Measurements from ENCODE around the gene STARD13. TPM values are rescaled to one million over a fixed set of nuclear protein-coding genes. Genes with fewer than 3 reads are reported as not detected.

The STARD13 gene
- total and polyA plus RNA-seq, 4 donors, result 2.7 to 15.3 (median 5.7) TPM

DNA sequence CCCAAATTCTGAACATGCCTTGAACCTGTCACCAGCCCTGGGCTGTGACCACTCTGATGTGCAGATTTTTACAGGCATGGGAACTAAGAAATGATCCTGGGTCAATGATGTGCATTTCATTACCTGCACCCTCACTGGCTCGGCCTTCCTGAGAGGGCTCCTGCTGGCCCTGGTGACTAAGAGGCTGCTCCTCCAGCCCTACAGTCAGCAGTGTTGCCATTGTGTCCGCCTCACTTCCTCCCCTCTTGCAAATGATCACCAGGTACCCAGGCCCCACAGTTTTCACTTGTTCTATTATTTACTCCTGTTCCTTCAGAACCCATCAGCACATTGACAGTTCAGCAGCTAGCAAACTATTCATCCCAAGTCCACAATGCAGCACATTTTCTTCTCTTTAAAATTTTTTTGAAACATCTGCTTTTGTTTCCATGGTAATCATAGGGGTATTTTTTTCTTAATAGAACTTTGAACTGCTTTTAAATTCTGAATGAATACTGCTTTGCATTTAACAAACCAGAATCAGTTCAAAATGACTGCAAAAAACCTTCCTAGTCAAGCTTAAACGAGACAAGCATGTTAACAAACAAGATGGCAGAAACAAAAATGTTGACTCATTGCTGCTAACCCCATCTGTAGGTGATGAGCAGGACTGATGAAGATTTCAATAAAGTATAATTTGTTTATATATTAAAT lies 29.3 kb downstream of the STARD13 start:
- TF ChIP-seq, protein P1, sequence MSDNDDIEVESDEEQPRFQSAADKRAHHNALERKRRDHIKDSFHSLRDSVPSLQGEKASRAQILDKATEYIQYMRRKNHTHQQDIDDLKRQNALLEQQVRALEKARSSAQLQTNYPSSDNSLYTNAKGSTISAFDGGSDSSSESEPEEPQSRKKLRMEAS (IDR thresholded peaks at IDR 0.05), result no peak
- TF ChIP-seq FOXA1 (IDR thresholded peaks at IDR 0.05), result no peak
- TF ChIP-seq, protein P2, sequence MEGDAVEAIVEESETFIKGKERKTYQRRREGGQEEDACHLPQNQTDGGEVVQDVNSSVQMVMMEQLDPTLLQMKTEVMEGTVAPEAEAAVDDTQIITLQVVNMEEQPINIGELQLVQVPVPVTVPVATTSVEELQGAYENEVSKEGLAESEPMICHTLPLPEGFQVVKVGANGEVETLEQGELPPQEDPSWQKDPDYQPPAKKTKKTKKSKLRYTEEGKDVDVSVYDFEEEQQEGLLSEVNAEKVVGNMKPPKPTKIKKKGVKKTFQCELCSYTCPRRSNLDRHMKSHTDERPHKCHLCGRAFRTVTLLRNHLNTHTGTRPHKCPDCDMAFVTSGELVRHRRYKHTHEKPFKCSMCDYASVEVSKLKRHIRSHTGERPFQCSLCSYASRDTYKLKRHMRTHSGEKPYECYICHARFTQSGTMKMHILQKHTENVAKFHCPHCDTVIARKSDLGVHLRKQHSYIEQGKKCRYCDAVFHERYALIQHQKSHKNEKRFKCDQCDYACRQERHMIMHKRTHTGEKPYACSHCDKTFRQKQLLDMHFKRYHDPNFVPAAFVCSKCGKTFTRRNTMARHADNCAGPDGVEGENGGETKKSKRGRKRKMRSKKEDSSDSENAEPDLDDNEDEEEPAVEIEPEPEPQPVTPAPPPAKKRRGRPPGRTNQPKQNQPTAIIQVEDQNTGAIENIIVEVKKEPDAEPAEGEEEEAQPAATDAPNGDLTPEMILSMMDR (IDR thresholded peaks at IDR 0.05; ENCODE audit: low read depth, low read length, missing input control), result no peak
- TF ChIP-seq, protein P3, sequence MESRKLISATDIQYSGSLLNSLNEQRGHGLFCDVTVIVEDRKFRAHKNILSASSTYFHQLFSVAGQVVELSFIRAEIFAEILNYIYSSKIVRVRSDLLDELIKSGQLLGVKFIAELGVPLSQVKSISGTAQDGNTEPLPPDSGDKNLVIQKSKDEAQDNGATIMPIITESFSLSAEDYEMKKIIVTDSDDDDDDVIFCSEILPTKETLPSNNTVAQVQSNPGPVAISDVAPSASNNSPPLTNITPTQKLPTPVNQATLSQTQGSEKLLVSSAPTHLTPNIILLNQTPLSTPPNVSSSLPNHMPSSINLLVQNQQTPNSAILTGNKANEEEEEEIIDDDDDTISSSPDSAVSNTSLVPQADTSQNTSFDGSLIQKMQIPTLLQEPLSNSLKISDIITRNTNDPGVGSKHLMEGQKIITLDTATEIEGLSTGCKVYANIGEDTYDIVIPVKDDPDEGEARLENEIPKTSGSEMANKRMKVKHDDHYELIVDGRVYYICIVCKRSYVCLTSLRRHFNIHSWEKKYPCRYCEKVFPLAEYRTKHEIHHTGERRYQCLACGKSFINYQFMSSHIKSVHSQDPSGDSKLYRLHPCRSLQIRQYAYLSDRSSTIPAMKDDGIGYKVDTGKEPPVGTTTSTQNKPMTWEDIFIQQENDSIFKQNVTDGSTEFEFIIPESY (IDR thresholded peaks at IDR 0.05), result no peak
- no peak for TF ChIP-seq GABPA (IDR thresholded peaks at IDR 0.05 in 1 of 2, conservative IDR thresholded peaks at IDR 0.05 in 1 of 2)
- TF ChIP-seq JUND (IDR thresholded peaks at IDR 0.05), result no peak
- Histone ChIP-seq H3K9ac (ENCODE audit: low read depth in 1 of 2, low read length in 2 of 2) (no peak overlapping the region), H3K4me3 (ENCODE audit: low read depth in 1 of 3, low read length in 3 of 3) (no peak overlapping the region), H3K4me1 (ENCODE audit: control insufficient read depth in 4 of 4, insufficient read depth in 4 of 4, low read length in 3 of 4) (peaks cover 6 to 33% (median 32%) of the 10 kb centered on the region in 4 donors), H3K9me3 (ENCODE audit: control insufficient read depth in 4 of 4, low read length in 3 of 4) (no peaks in the 10 kb centered on the region), H3K27ac (ENCODE audit: low read depth in 1 of 2, low read length in 2 of 2) (no peak overlapping the region), H3K36me3 (ENCODE audit: control insufficient read depth in 4 of 4, insufficient read depth in 3 of 4, low read depth in 1 of 4, low read length in 3 of 4) (no peaks in the 10 kb centered on the region), H3K27me3 (ENCODE audit: control insufficient read depth in 4 of 4, insufficient read depth in 4 of 4, low read length in 3 of 4) (no peaks in the 10 kb centered on the region)
- 95% methylated on average over 3 of the region's 3 CpGs for WGBS
- DNase-seq (ENCODE audit: low spot score), result no peak

DNA sequence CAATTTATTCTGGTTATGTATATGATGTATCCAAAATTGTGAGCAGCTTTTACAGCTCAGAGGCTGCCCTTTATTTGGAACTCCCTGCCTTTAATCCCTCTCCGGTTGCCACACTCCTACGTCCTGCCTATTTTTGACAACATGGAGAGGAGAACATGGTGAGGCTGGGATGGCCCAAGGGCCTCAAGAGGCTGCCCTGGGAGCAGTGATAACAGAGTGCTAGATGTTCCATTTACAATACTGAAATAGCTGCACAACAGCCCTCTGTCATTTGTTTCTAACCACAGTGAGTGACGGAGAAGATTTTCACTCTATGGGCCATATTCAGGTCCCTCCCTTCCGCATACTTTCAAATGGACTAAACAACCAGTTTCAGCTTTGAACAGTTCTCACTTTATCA lies 33.4 kb downstream of the STARD13 start:
- WGBS, result 95% methylated on average over 4 of the region's 4 CpGs
- no peak overlapping the region for H3K4me3 ChIP-seq (ENCODE audit: low read depth in 1 of 3, low read length in 3 of 3)
- H3K9me3 ChIP-seq (ENCODE audit: control insufficient read depth in 4 of 4, low read length in 3 of 4), result no peaks in the 10 kb centered on the region
- DNase-seq (ENCODE audit: low spot score), result no peak
- H3K36me3 ChIP-seq (ENCODE audit: control insufficient read depth in 4 of 4, insufficient read depth in 3 of 4, low read depth in 1 of 4, low read length in 3 of 4), result no peaks in the 10 kb centered on the region
- TF ChIP-seq HNF4A (conservative IDR thresholded peaks at IDR 0.05) (no peak), ATF3 (IDR thresholded peaks at IDR 0.05) (no peak), JUND (IDR thresholded peaks at IDR 0.05) (no peak), REST (IDR thresholded peaks at IDR 0.05) (no peak), EGR1 (IDR thresholded peaks at IDR 0.05; ENCODE audit: low read depth in 2 of 2) (no peak), FOXA2 (IDR thresholded peaks at IDR 0.05) (no peak), RXRA (IDR thresholded peaks at IDR 0.05) (no peak), NR2F2 (IDR thresholded peaks at IDR 0.05) (no peak), RAD21 (IDR thresholded peaks at IDR 0.05) (no peak), SP1 (IDR thresholded peaks at IDR 0.05) (no peak), YY1 (IDR thresholded peaks at IDR 0.05) (no peak), HNF4G (IDR thresholded peaks at IDR 0.05) (no peak), TAF1 (conservative IDR thresholded peaks at IDR 0.05) (no peak)
- TF ChIP-seq, protein P2 (IDR thresholded peaks at IDR 0.05; ENCODE audit: low read depth, low read length, missing input control), result no peak
- TF ChIP-seq, protein P1 (IDR thresholded peaks at IDR 0.05), result no peak
- TF ChIP-seq, protein P3 (IDR thresholded peaks at IDR 0.05), result no peak
- no peaks in the 10 kb centered on the region for H3K27me3 ChIP-seq (ENCODE audit: control insufficient read depth in 4 of 4, insufficient read depth in 4 of 4, low read length in 3 of 4)
- H3K27ac ChIP-seq (ENCODE audit: low read depth in 1 of 2, low read length in 2 of 2), result no peak overlapping the region
- no peak overlapping the region for H3K9ac ChIP-seq (ENCODE audit: low read depth in 1 of 2, low read length in 2 of 2)
- H3K4me1 ChIP-seq (ENCODE audit: control insufficient read depth in 4 of 4, insufficient read depth in 4 of 4, low read length in 3 of 4), result peaks cover 0 to 2% (median 0%) of the 10 kb centered on the region in 4 donors

Data from liver (tissue), 9 donors.